GM23338 (cell line): ENCODE results near the gene MUC5B. TPM values are rescaled to one million over a fixed set of nuclear protein-coding genes. Genes with fewer than 3 reads are reported as not detected.
A peak's percentile ranks its signal among the peaks of the same experiment; 100 is the strongest.

Experiments
- ATAC-seq: fragments of 200-7000 bp; cut with Tn5 transposase; 3 replicates; pipeline ENCODE4 v1.9.1; 2020
- DNase-seq: peaks from one replicate; pipeline ENCODE4 v3.0.0-alpha.2; 2015; ENCODE audit warnings: low spot score
- H2AFZ ChIP-seq: fragments of 200-600 bp; sonication (generic); 2 replicates; pipeline ENCODE4 v1.8.0; 2016; ENCODE audit warnings: antibody characterized with exemption, mild to moderate bottlenecking, moderate library complexity
- H3F3A ChIP-seq: fragments of 200-600 bp; sonication (generic); replicated peaks from 2 replicates; pipeline ENCODE4 v1.8.0; 2017; ENCODE audit warnings: antibody characterized with exemption, mixed run types, low read depth
- H3K27ac ChIP-seq: fragments of 200-600 bp; sonication (generic); 2 replicates; pipeline ENCODE4 v1.6.1; 2016; ENCODE audit warnings: low read depth
- H3K27me3 ChIP-seq: fragments of 200-600 bp; sonication (generic); 2 replicates; pipeline ENCODE4 v1.8.0; 2016; ENCODE audit warnings: mild to moderate bottlenecking, mixed run types, moderate library complexity; ENCODE audit not compliant: insufficient read depth
- H3K36me3 ChIP-seq: fragments of 200-600 bp; sonication (generic); 2 replicates; pipeline ENCODE4 v1.8.0; 2016; ENCODE audit warnings: mild to moderate bottlenecking; ENCODE audit not compliant: insufficient read depth
- H3K4me1 ChIP-seq: fragments of 200-600 bp; sonication (generic); 2 replicates; pipeline ENCODE4 v1.8.0; 2016; ENCODE audit warnings: mild to moderate bottlenecking, moderate library complexity; ENCODE audit not compliant: insufficient read depth
- H3K4me2 ChIP-seq: fragments of 200-600 bp; sonication (generic); 2 replicates; pipeline ENCODE4 v1.7.1; 2017; ENCODE audit warnings: mixed run types
- H3K4me3 ChIP-seq: fragments of 200-600 bp; sonication (generic); 2 replicates; pipeline ENCODE4 v1.6.1; 2016; ENCODE audit warnings: mixed run types
- H3K79me2 ChIP-seq: fragments of 200-600 bp; sonication (generic); replicated peaks from 2 replicates; pipeline ENCODE4 v1.8.0; 2017; ENCODE audit warnings: mild to moderate bottlenecking; ENCODE audit not compliant: insufficient read depth
- H3K9me2 ChIP-seq: fragments of 200-600 bp; sonication (generic); 2 replicates; pipeline ENCODE4 v1.8.0; 2017; ENCODE audit not compliant: insufficient read depth
- H4K20me1 ChIP-seq: fragments of 200-600 bp; sonication (generic); replicated peaks from 2 replicates; pipeline ENCODE4 v1.8.0; 2017; ENCODE audit warnings: mild to moderate bottlenecking; ENCODE audit not compliant: insufficient read depth
- H3K27ac Mint-ChIP-seq: 2 replicates; pipeline ENCODE4 v1.8.0; 2020; ENCODE audit warnings: inconsistent platforms, mild to moderate bottlenecking, moderate library complexity, mixed read lengths
- H3K27me3 Mint-ChIP-seq: 3 replicates; pipeline ENCODE4 v1.8.0; 2022; ENCODE audit warnings: low read depth, mild to moderate bottlenecking, moderate library complexity, mixed read lengths, inconsistent platforms; ENCODE audit not compliant: insufficient read depth, poor library complexity
- H3K36me3 Mint-ChIP-seq: 3 replicates; pipeline ENCODE4 v1.8.0; 2021; ENCODE audit warnings: low read depth, mild to moderate bottlenecking, inconsistent platforms, moderate library complexity, mixed read lengths
- H3K4me1 Mint-ChIP-seq: 3 replicates; pipeline ENCODE4 v1.8.0; 2020; ENCODE audit warnings: mild to moderate bottlenecking, inconsistent platforms, mixed read lengths
- H3K4me3 Mint-ChIP-seq: 3 replicates; pipeline ENCODE4 v1.8.0; 2021; ENCODE audit warnings: moderate library complexity, mild to moderate bottlenecking, inconsistent platforms, mixed read lengths
- H3K9me3 Mint-ChIP-seq: 3 replicates; pipeline ENCODE4 v1.8.0; 2020; ENCODE audit warnings: moderate library complexity, mild to moderate bottlenecking, inconsistent platforms, mixed read lengths
- EZH2 ChIP-seq: fragments of 200-600 bp; sonication (generic); IDR thresholded peaks from one replicate; pipeline ENCODE4 v1.8.0; 2017; ENCODE audit warnings: antibody characterized with exemption, mild to moderate bottlenecking, low read depth; ENCODE audit not compliant: unreplicated experiment
- EZH2phosphoT487 ChIP-seq: fragments of 200-600 bp; sonication (generic); IDR thresholded peaks from one replicate; pipeline ENCODE4 v1.8.1; 2018; ENCODE audit warnings: antibody characterized with exemption; ENCODE audit not compliant: unreplicated experiment
- JUNB ChIP-seq: IDR thresholded peaks from one replicate; pipeline ENCODE4 v1.6.1; 2016; ENCODE audit warnings: antibody characterized with exemption; ENCODE audit not compliant: unreplicated experiment
- NANOG ChIP-seq: IDR thresholded peaks from 2 replicates; pipeline ENCODE4 v1.6.1; 2016; ENCODE audit warnings: antibody characterized with exemption, borderline replicate concordance
- POLR2AphosphoS5 ChIP-seq: IDR thresholded peaks from 2 replicates; pipeline ENCODE4 v1.6.1; 2016; ENCODE audit warnings: antibody characterized with exemption, low read depth
- STAT1 ChIP-seq: IDR thresholded peaks from one replicate; pipeline ENCODE4 v1.6.1; 2016; ENCODE audit warnings: antibody characterized with exemption; ENCODE audit not compliant: unreplicated experiment
- ZNF114 ChIP-seq: fragments of 250-450 bp; sonication (Bioruptor Pico); IDR thresholded peaks from 2 replicates; pipeline ENCODE4 v1.5.0; 2020; ENCODE audit warnings: mild to moderate bottlenecking, moderate library complexity
- ZNF331 ChIP-seq: fragments of 250-450 bp; sonication (Bioruptor Pico); IDR thresholded peaks from 2 replicates; pipeline ENCODE4 v1.5.0; 2020; ENCODE audit warnings: low read depth, mild to moderate bottlenecking, moderate library complexity
- polyA plus RNA-seq: library from polyadenylated mRNA; unstranded; fragments of >200 nt; fragmentation: Nextera tagmentation; extraction: Ambion mirVana; gene quantifications from 2 replicates; pipeline ENCODE4 v1.2.1, GENCODE V29; 2016
- total RNA-seq: library from RNA; depleted of rRNA; stranded (reverse); fragments of >200 nt; shearing (Covaris generic); gene quantifications from 2 replicates; pipeline ENCODE4 v1.2.3, GENCODE V29; 2014
- TF ChIP-seq, protein P1 (sequence below), 2 experiments: fragments of 200-600 bp in 1 of 2; sonication (generic) in 1 of 2; conservative IDR thresholded peaks; 2 replicates each; pipeline versions ENCODE4 v1.5.1 to v1.6.1; 2016 to 2017; ENCODE audit warnings: antibody characterized with exemption in 2 of 2, low read depth in 2 of 2, mild to moderate bottlenecking in 2 of 2, moderate library complexity in 1 of 2
- TF ChIP-seq, protein P2 (sequence below): IDR thresholded peaks from 2 replicates; pipeline ENCODE4 v1.6.1; 2016; ENCODE audit warnings: antibody characterized with exemption
- TF ChIP-seq, protein P3 (sequence below): fragments of 250-450 bp; sonication (Bioruptor Pico); IDR thresholded peaks from 2 replicates; pipeline ENCODE4 v1.5.0; 2020; ENCODE audit warnings: mild to moderate bottlenecking, moderate library complexity

Gene MUC5B
- total and polyA plus RNA-seq, 2 experiments from 2014 or later, result 0.18 to 0.90 TPM

DNA sequence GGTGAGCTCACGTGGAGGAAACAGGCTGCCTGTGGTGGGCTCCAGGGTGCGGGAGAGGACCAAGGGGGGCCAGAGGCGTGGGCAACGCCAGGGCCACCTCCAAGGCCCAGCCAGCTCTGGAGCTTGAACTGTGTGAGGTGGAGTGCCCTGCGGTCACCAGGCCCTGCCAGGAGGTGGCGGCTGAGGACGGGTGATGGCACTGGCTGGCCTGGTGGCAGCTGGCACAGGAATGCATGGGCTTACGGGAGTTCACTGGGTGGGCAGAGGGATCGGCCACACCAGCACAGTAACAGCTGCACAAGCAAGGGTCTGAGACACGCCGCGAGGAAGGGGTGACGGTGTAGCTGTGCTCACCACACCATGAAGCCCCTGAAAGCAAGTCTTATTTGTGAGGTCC, 70.8 kb downstream of the MUC5B start:
- TF ChIP-seq, protein P1, sequence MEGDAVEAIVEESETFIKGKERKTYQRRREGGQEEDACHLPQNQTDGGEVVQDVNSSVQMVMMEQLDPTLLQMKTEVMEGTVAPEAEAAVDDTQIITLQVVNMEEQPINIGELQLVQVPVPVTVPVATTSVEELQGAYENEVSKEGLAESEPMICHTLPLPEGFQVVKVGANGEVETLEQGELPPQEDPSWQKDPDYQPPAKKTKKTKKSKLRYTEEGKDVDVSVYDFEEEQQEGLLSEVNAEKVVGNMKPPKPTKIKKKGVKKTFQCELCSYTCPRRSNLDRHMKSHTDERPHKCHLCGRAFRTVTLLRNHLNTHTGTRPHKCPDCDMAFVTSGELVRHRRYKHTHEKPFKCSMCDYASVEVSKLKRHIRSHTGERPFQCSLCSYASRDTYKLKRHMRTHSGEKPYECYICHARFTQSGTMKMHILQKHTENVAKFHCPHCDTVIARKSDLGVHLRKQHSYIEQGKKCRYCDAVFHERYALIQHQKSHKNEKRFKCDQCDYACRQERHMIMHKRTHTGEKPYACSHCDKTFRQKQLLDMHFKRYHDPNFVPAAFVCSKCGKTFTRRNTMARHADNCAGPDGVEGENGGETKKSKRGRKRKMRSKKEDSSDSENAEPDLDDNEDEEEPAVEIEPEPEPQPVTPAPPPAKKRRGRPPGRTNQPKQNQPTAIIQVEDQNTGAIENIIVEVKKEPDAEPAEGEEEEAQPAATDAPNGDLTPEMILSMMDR (conservative IDR thresholded peaks at IDR 0.05; ENCODE audit: low read depth in 2 of 2), result peak in 1 of 2 experiments; percentile 61; a peak in 2 of 4 replicates
- TF ChIP-seq EZH2, result no peak
- no peak for TF ChIP-seq JUNB
- no peak for TF ChIP-seq POLR2AphosphoS5
- TF ChIP-seq, protein P2, sequence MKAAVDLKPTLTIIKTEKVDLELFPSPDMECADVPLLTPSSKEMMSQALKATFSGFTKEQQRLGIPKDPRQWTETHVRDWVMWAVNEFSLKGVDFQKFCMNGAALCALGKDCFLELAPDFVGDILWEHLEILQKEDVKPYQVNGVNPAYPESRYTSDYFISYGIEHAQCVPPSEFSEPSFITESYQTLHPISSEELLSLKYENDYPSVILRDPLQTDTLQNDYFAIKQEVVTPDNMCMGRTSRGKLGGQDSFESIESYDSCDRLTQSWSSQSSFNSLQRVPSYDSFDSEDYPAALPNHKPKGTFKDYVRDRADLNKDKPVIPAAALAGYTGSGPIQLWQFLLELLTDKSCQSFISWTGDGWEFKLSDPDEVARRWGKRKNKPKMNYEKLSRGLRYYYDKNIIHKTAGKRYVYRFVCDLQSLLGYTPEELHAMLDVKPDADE, result no peak
- H3F3A ChIP-seq, result 0 out of 2 replicates have a peak, but pooled peaks cover 3% of the 10 kb centered on the region
- no peaks in the 10 kb centered on the region for H3K36me3 ChIP-seq
- Mint-ChIP-seq H3K4me1 (peaks cover under 1% of the 10 kb centered on the region; the same call in 1 of the 3 replicates), H3K27ac (no peak overlapping the region), H3K27me3 (peaks cover 2% of the 10 kb centered on the region), H3K4me3 (no peak overlapping the region), H3K36me3 (peaks cover 30% of the 10 kb centered on the region), H3K9me3 (no peaks in the 10 kb centered on the region)
- H3K27me3 ChIP-seq, result no peaks in the 10 kb centered on the region
- DNase-seq (no peak), ATAC-seq (peak; percentile 63)
- H4K20me1 ChIP-seq, result no peaks in the 10 kb centered on the region
- no peak overlapping the region for H2AFZ ChIP-seq
- no peak overlapping the region for H3K4me3 ChIP-seq
- H3K4me2 ChIP-seq, result no peak overlapping the region
- H3K27ac ChIP-seq, result no peak overlapping the region
- H3K79me2 ChIP-seq, result peaks cover 19% of the 10 kb centered on the region
- H3K9me2 ChIP-seq, result no peaks in the 10 kb centered on the region
- H3K4me1 ChIP-seq, result no peaks in the 10 kb centered on the region

DNA sequence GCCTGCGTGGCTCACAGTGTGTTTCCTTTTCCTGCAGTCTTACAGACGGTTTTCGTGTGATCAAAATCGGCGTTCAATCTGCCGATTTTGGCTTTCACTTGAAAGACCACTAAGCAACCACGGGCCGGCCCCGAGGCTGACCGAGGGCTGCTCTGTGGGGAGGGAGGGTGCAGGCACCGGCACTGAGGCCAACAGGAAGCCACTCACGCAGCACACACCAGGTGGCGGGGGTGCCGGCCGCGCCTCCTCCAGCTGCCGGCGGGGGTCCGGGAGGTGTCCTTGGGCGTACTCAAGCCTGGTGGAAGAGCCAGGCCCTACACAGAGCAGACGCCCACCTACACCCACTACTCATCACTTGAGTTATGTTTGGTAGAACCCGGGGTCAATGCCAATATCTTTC, 72.2 kb downstream of the MUC5B start:
- ATAC-seq (no peak), DNase-seq (no peak)
- Mint-ChIP-seq H3K4me3 (no peak overlapping the region), H3K36me3 (peaks cover 20% of the 10 kb centered on the region), H3K4me1 (peaks cover 12% of the 10 kb centered on the region), H3K27ac (no peak overlapping the region), H3K9me3 (no peaks in the 10 kb centered on the region), H3K27me3 (no peaks in the 10 kb centered on the region)
- Histone ChIP-seq H3F3A (0 out of 2 replicates have a peak, but pooled peaks cover 3% of the 10 kb centered on the region), H2AFZ (no peak overlapping the region), H3K36me3 (no peaks in the 10 kb centered on the region), H3K79me2 (peaks cover 33% of the 10 kb centered on the region), H3K4me2 (no peak overlapping the region), H3K9me2 (no peaks in the 10 kb centered on the region), H4K20me1 (no peaks in the 10 kb centered on the region; the same call in 1 of the 2 replicates), H3K27me3 (no peaks in the 10 kb centered on the region), H3K4me3 (no peak overlapping the region), H3K4me1 (no peaks in the 10 kb centered on the region), H3K27ac (no peak overlapping the region)
- TF ChIP-seq ZNF331 (CRISPR knock-in tag) (no peak), ZNF114 (CRISPR knock-in tag) (no peak), NANOG (no peak), STAT1 (no peak), JUNB (no peak), POLR2AphosphoS5 (no peak), EZH2phosphoT487 (no peak), EZH2 (no peak)
- TF ChIP-seq, protein P3, sequence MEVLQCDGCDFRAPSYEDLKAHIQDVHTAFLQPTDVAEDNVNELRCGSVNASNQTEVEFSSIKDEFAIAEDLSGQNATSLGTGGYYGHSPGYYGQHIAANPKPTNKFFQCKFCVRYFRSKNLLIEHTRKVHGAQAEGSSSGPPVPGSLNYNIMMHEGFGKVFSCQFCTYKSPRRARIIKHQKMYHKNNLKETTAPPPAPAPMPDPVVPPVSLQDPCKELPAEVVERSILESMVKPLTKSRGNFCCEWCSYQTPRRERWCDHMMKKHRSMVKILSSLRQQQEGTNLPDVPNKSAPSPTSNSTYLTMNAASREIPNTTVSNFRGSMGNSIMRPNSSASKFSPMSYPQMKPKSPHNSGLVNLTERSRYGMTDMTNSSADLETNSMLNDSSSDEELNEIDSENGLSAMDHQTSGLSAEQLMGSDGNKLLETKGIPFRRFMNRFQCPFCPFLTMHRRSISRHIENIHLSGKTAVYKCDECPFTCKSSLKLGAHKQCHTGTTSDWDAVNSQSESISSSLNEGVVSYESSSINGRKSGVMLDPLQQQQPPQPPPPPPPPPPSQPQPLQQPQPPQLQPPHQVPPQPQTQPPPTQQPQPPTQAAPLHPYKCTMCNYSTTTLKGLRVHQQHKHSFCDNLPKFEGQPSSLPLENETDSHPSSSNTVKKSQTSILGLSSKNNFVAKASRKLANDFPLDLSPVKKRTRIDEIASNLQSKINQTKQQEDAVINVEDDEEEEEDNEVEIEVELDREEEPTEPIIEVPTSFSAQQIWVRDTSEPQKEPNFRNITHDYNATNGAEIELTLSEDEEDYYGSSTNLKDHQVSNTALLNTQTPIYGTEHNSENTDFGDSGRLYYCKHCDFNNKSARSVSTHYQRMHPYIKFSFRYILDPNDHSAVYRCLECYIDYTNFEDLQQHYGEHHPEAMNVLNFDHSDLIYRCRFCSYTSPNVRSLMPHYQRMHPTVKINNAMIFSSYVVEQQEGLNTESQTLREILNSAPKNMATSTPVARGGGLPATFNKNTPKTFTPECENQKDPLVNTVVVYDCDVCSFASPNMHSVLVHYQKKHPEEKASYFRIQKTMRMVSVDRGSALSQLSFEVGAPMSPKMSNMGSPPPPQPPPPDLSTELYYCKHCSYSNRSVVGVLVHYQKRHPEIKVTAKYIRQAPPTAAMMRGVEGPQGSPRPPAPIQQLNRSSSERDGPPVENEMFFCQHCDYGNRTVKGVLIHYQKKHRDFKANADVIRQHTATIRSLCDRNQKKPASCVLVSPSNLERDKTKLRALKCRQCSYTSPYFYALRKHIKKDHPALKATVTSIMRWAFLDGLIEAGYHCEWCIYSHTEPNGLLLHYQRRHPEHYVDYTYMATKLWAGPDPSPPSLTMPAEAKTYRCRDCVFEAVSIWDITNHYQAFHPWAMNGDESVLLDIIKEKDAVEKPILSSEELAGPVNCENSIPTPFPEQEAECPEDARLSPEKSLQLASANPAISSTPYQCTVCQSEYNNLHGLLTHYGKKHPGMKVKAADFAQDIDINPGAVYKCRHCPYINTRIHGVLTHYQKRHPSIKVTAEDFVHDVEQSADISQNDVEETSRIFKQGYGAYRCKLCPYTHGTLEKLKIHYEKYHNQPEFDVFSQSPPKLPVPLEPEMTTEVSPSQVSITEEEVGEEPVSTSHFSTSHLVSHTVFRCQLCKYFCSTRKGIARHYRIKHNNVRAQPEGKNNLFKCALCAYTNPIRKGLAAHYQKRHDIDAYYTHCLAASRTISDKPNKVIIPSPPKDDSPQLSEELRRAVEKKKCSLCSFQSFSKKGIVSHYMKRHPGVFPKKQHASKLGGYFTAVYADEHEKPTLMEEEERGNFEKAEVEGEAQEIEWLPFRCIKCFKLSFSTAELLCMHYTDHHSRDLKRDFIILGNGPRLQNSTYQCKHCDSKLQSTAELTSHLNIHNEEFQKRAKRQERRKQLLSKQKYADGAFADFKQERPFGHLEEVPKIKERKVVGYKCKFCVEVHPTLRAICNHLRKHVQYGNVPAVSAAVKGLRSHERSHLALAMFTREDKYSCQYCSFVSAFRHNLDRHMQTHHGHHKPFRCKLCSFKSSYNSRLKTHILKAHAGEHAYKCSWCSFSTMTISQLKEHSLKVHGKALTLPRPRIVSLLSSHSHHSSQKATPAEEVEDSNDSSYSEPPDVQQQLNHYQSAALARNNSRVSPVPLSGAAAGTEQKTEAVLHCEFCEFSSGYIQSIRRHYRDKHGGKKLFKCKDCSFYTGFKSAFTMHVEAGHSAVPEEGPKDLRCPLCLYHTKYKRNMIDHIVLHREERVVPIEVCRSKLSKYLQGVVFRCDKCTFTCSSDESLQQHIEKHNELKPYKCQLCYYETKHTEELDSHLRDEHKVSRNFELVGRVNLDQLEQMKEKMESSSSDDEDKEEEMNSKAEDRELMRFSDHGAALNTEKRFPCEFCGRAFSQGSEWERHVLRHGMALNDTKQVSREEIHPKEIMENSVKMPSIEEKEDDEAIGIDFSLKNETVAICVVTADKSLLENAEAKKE, result no peak
